Measurements from ENCODE around the gene KDM4C. TPM values are rescaled to one million over a fixed set of nuclear protein-coding genes. Genes with fewer than 3 reads are reported as not detected.

KDM4C gene
- total and polyA plus RNA-seq, 2 of the 13 experiments (the other 11 are each of a cell fraction or from before 2014, with no cell fraction given): 19.4 to 23.6 TPM

- 0 out of 2 replicates have a peak, but pooled peaks have one; percentile 26 for TF ChIP-seq ZHX2 (IDR thresholded peaks at IDR 0.05; ENCODE audit: low read depth)
- no peak for TF ChIP-seq ZHX2 (CRISPR knock-in tag; IDR thresholded peaks at IDR 0.05; ENCODE audit: borderline replicate concordance)
- no peak for TF ChIP-seq BRF2 (CRISPR knock-in tag; IDR thresholded peaks at IDR 0.05)
- 0 out of 2 replicates have a peak, but pooled peaks have one; percentile 21 for TF ChIP-seq ZNF333 (CRISPR knock-in tag; IDR thresholded peaks at IDR 0.05; ENCODE audit: borderline replicate concordance)
- no peak for TF ChIP-seq ZNF33A (CRISPR knock-in tag; IDR thresholded peaks at IDR 0.05; ENCODE audit: borderline replicate concordance)
- no peak; the same call in 1 of the 2 replicates for TF ChIP-seq POLR2G (IDR thresholded peaks at IDR 0.05; ENCODE audit: low read depth, low read length)
- no peak; the same call in 1 of the 2 replicates for TF ChIP-seq FOXK1 (CRISPR knock-in tag; IDR thresholded peaks at IDR 0.05; ENCODE audit: borderline replicate concordance, low read depth)
- TF ChIP-seq ZKSCAN1 (IDR thresholded peaks at IDR 0.05; ENCODE audit: low read length): no peak
- TF ChIP-seq ZNF143 (CRISPR knock-in tag; IDR thresholded peaks at IDR 0.05): no peak
- no peak for TF ChIP-seq JUN (CRISPR knock-in tag; IDR thresholded peaks at IDR 0.05)
- no peak for TF ChIP-seq NCOA5 (CRISPR knock-in tag; IDR thresholded peaks at IDR 0.05)
- TF ChIP-seq PLRG1 (conservative IDR thresholded peaks at IDR 0.05): no peak
- TF ChIP-seq ZSCAN12 (CRISPR knock-in tag; IDR thresholded peaks at IDR 0.05): no peak
- TF ChIP-seq ZNF17 (CRISPR knock-in tag; IDR thresholded peaks at IDR 0.05): no peak
- TF ChIP-seq, protein P1, sequence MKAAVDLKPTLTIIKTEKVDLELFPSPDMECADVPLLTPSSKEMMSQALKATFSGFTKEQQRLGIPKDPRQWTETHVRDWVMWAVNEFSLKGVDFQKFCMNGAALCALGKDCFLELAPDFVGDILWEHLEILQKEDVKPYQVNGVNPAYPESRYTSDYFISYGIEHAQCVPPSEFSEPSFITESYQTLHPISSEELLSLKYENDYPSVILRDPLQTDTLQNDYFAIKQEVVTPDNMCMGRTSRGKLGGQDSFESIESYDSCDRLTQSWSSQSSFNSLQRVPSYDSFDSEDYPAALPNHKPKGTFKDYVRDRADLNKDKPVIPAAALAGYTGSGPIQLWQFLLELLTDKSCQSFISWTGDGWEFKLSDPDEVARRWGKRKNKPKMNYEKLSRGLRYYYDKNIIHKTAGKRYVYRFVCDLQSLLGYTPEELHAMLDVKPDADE (CRISPR knock-in tag; IDR thresholded peaks at IDR 0.05): no peak
- TF ChIP-seq PHF21A (CRISPR knock-in tag; IDR thresholded peaks at IDR 0.05): peak; percentile 76
- TF ChIP-seq ZNF530 (CRISPR knock-in tag; IDR thresholded peaks at IDR 0.05; ENCODE audit: low read depth): no peak
- no peak for TF ChIP-seq ZNF7 (CRISPR knock-in tag; IDR thresholded peaks at IDR 0.05)
- no peak for TF ChIP-seq MBNL3 (CRISPR knock-in tag; conservative IDR thresholded peaks at IDR 0.05)
- no peak for TF ChIP-seq RXRA (CRISPR knock-in tag; IDR thresholded peaks at IDR 0.05)
- TF ChIP-seq DDIT3 (CRISPR knock-in tag; IDR thresholded peaks at IDR 0.05): no peak
Observed at GRCh38 chr9:6788162-6789016, 30.6 kb downstream of the KDM4C start (continued).
